H4 (cell line): ENCODE results near the gene ZNF816. TPM values are rescaled to one million over a fixed set of nuclear protein-coding genes. Genes with fewer than 3 reads are reported as not detected.
A peak's percentile ranks its signal among the peaks of the same experiment; 100 is the strongest.
"Not testable (repeated sequence)": the region's sequence is repeated elsewhere in the genome, so short reads cannot be mapped to it uniquely, and the experiment has no call there.

Experiments used
- DNase-seq: peaks from one replicate; pipeline ENCODE4 v3.0.0-alpha.2; 2015; ENCODE audit warnings: low spot score
- total RNA-seq: library from RNA; depleted of rRNA; stranded (reverse); fragments of >200 nt; shearing (Covaris generic); gene quantifications from 2 replicates; pipeline ENCODE4 v1.2.3, GENCODE V29; 2014; rRNA removed

The ZNF816 gene
- total RNA-seq, 1 experiment from 2014 or later = 17.1 TPM

DNA sequence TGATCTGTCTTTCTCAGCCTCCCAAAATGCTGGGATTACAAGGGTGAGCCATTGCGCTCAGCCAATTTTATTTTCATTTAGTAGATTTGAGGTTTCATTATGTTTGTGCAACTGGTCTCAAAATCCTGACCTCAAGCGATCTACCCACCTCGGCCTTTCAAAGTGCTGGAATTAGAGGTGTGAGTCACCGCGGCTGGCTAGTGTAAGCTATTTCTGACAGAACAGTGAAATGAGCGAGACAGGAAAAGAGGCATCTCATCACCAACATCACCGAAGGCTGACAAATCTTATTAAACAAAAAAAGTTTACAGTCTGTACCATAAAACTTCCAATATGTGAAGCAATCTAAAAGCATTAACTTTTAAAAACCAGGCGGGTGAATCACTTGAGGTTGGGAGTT, 27.2 kb downstream of the ZNF816 start:
- DNase-seq = peak; percentile 91

DNA sequence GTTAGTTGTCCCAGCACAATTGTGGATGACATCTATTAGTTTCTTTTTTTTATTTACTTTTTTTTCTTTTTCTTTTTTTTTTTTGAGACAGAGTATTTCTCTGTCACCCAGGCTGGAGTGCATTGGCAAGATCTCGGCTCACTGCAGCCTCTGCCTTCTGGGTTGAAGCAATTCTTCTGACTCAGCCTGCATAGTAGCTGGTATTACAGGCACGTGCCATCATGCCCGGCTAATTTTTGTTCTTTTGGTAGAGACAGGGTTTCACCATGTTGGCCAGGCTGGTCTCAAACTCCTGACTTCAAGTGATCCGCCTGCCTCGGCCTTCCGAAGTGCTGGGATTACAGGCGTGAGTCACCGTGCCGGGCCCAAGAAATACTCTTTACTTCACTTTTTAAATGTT, 38.0 kb downstream of the ZNF816 start:
- not testable (repeated sequence) for DNase-seq

DNA sequence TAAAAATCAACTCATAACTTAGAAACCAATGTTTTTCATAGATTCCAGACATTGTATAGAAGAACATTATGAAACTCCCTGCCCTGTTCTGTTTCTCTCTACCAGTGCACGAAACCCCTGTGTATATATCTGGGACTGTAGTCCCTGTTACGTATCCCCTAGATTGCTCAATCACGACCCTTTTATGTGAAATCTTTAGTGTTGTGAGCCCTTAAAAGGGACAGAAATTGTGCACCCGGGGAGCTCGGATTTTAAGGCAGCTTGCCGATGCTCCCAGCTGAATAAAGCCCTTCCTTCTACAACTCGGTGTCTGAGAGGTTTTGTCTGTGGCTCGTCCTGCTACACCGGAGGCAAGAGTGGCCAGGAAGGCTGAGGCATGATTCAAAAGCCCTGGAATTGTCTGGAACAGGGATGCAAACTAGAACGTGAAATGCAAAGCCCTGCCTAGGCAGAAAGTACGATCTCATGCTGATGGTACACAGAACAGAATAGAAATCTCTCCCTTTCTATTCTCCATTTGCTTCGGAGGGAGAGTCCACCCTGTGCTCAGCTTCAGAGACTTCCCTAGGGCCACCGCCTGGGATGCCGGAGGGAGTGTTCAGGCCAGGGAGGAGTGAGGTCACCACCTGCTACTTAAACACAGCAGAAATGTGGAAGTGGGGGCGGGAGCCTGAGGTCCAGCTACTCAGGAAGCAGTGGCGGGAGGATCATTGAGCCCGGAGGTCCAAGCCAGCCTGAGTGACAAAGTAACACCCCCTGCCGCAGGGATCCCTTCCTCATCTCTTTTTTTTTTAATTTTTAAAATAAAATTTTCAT, 38.7 kb downstream of the ZNF816 start:
- no peak for DNase-seq

GRCh38 chr19:52922841-52923777, 39.6 kb downstream of the ZNF816 start, which contains the start of gene ZNF888:
Gene ZNF888, minus strand, starts transcription at chr19:52923428. Its CDS starts 5,555 bp downstream, at chr19:52917873.
- DNase-seq = peak; percentile 83

DNA sequence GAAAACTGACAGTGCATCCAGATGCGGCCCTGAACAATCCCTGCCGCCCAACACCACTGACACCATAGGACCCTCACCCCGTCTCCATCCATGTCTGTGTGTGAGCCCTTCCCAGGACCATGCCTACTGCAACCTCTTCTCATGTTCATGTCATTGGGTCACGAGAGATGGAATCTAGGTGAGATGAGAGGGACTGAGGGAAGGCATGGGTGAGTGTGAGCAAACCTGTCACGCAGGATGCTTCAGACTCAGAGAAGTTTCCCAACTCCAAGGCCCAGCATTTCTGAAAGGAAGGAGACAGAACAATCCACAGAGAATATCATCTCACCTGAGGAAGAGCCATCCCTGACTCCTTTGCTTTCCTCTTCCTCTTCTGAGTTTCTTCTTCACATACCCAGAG, 45.1 kb downstream of the ZNF816 start:
- no peak for DNase-seq

DNA sequence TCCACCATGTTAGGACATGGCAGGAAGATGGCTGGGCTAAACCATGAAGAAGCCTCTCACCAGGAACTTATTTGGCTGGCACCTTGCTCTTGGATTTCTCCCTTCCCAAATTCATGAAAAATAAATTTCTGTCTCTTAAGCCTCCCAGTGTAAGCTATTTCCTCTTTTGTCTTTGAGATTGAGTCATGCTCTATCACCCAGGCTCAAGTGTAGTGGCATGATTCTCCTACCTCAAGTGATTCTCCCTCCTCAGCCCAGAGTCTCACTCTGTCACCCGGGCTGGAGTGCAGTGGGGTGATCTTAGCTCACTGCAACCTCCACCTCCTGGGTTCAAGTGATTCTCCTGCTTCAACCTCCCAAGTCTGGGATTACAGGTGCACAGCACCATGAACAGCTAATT, 52.0 kb downstream of the ZNF816 start:
- DNase-seq = no peak

- DNase-seq = not testable (repeated sequence)
These were observed 58.5 kb downstream of the ZNF816 start for GRCh38 chr19:52904052-52904780.

DNA sequence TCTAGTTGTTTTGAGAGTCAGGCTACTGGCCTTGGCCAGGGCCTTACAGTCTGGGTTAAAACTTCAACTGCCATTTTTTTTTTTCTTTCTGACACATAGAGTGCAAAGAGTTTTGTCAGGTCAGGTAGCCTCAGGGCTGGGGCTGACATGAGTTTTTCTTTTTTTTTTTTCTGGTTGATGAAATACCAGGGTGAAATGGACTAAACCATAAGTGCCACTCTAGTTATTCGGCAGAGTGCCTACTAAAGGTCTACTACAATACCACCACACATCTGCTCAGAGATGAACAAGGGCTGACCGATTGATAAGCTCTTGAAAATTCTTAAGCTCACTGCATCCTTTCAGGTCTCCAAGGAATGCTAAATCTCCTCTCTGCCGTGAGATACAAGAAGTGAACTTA, 60.8 kb downstream of the ZNF816 start:
- DNase-seq = no peak

Other genes with a start within 250 kb of the ZNF816 start
- 5.6 and 7.5 TPM in 2 replicates for gene ZNF611, start 227.8 kb downstream of the ZNF816 start, total RNA-seq
- gene ZNF600, start 176.1 kb downstream of the ZNF816 start, total RNA-seq = 4.4 and 5.8 TPM in 2 replicates
- 11.3 and 18.4 TPM in 2 replicates for gene ZNF28, start 141.2 kb downstream of the ZNF816 start, total RNA-seq
- gene ZNF468, start 105.3 kb downstream of the ZNF816 start, total RNA-seq = 9.4 and 12.7 TPM in 2 replicates
- gene ZNF320, start 65.2 kb downstream of the ZNF816 start, total RNA-seq = 5.0 and 6.8 TPM in 2 replicates
- 7.3 and 7.6 TPM in 2 replicates for gene ZNF888, start 39.5 kb downstream of the ZNF816 start, total RNA-seq
- not detected in 2 replicates for gene ERVV-1, start 51.0 kb upstream of the ZNF816 start, total RNA-seq
- not detected in 2 replicates for gene ERVV-2, start 81.9 kb upstream of the ZNF816 start, total RNA-seq
- gene ZNF160, start 140.5 kb upstream of the ZNF816 start, total RNA-seq = 12.0 and 18.2 TPM in 2 replicates
- gene ZNF415, start 170.0 kb upstream of the ZNF816 start, total RNA-seq = 0.12 TPM in 1 of 2 replicates, not detected in the other
- gene ZNF347, start 196.2 kb upstream of the ZNF816 start, total RNA-seq = 6.5 and 13.5 TPM in 2 replicates
- gene ZNF665, start 230.5 kb upstream of the ZNF816 start, total RNA-seq = 2.9 and 5.2 TPM in 2 replicates